ENCODE measurements around the gene PIK3R5. TPM values are rescaled to one million over a fixed set of nuclear protein-coding genes. Genes with fewer than 3 reads are reported as not detected.
"Not testable (repeated sequence)": the region's sequence is repeated elsewhere in the genome, so short reads cannot be mapped to it uniquely, and the experiment has no call there.

The PIK3R5 gene
- total and polyA plus RNA-seq, 8 donors, result 0.69 to 6.8 (median 1.7) TPM

DNA sequence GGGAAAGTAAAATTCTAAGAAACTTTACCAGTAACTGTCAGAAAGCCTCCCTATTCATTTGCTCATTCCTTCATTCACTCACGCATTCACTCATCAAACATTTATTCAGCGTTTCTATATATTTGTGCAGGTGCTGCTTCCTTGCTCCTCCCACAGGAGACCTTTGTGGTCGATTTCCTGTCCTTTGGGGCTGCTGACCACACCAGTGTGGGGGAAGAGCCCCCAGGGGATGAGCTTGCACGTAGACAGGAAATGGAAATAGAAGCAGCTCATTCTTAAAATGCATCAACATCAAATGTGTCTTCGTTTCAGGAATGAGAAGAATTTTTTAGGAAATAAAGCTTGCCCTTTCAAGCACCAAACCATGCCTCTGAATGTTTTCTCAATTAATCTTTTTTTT is 107.6 kb downstream of the PIK3R5 start:
- no peak for ATAC-seq
- Histone ChIP-seq H3K27ac (no peak overlapping the region), H3K4me1 (no peaks in the 10 kb centered on the region), H3K27me3 (peaks cover 0 to 2% (median 0%) of the 10 kb centered on the region in 4 donors), H3K9me3 (no peaks in the 10 kb centered on the region), H3K36me3 (no peaks in the 10 kb centered on the region), H3K4me3 (no peak overlapping the region)
- no peak for TF ChIP-seq CTCF (IDR thresholded peaks at IDR 0.05)
- intact Hi-C loops (cut with DNase I), result no loop called here
- WGBS, 2 donors, result 20 to 24% methylated on average over 5 of the region's 5 CpGs
- DNase-seq, result no peak
- FAIRE-seq, result no peak

DNA sequence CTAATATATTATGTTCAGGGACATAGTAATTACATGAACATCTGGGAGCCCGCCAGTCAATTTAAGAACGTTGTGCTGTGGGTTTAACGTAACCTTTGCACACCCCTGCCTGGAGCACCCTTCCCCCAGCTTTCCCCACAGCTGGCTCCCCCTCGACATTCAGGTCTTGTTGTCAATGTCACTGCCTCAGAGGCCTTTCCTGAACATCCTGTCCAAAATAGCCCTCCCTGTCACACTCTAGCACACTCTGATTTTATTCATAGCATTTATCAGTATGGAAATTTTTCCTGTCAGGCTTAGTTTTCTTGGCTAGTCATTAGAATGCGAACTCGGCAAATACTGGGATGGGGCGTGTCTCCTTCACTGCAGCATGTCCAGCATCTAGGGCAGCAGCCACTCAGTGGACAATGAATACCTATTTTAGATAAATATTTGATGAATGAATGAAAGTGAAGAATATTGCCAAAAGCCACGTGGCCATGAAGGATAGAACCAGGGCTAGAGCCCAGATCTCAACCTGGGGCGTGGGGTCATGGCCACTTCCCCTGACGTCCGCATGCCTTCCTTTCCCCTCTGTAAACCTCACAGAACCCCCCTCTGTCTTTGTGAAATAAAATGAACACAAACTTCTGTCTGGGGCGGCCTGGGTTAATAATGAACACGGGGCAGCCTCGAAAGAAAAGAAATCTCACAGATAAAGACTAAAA is 108.5 kb downstream of the PIK3R5 start:
- Histone ChIP-seq H3K27ac (no peak overlapping the region), H3K4me1 (no peaks in the 10 kb centered on the region), H3K27me3 (peaks cover 0 to 2% (median 0%) of the 10 kb centered on the region in 4 donors), H3K36me3 (no peaks in the 10 kb centered on the region), H3K9me3 (no peaks in the 10 kb centered on the region), H3K4me3 (no peak overlapping the region)
- intact Hi-C loops (cut with DNase I), result no loop called here
- DNase-seq, result no peak
- WGBS, 2 donors, result 13 to 14% methylated on average over 14 of the region's 14 CpGs
- no peak for FAIRE-seq
- TF ChIP-seq CTCF (IDR thresholded peaks at IDR 0.05), result no peak
- ATAC-seq, result peak in 1 of 4 donors; percentile 28

GRCh38 chr17:8856205-8856603 is 109.3 kb downstream of the PIK3R5 start:
- H3K4me1 ChIP-seq; H3K4me3 ChIP-seq; H3K27me3 ChIP-seq; H3K9me3 ChIP-seq; DNase-seq; intact Hi-C loops (cut with DNase I); H3K27ac ChIP-seq; H3K36me3 ChIP-seq; FAIRE-seq; ATAC-seq: not testable (repeated sequence)
- WGBS, 2 donors, result 72 to 81% methylated on average over 6 of the region's 6 CpGs

- no peaks in the 10 kb centered on the region for H3K36me3 ChIP-seq
- H3K9me3 ChIP-seq, result no peaks in the 10 kb centered on the region
- H3K27me3 ChIP-seq, result peaks cover 0 to 2% (median 0%) of the 10 kb centered on the region in 4 donors
- FAIRE-seq, result no peak
- H3K27ac ChIP-seq, result no peak overlapping the region
- 69 to 78% methylated on average over 17 of the region's 17 CpGs for WGBS, 2 donors
- no peak for TF ChIP-seq CTCF (IDR thresholded peaks at IDR 0.05)
- no peak overlapping the region for H3K4me3 ChIP-seq
- intact Hi-C loops (cut with DNase I), result no loop called here
- no peak for DNase-seq
- no peak for ATAC-seq
- no peaks in the 10 kb centered on the region for H3K4me1 ChIP-seq
Measured at GRCh38 chr17:8855477-8856204, 109.9 kb downstream of the PIK3R5 start.

DNA sequence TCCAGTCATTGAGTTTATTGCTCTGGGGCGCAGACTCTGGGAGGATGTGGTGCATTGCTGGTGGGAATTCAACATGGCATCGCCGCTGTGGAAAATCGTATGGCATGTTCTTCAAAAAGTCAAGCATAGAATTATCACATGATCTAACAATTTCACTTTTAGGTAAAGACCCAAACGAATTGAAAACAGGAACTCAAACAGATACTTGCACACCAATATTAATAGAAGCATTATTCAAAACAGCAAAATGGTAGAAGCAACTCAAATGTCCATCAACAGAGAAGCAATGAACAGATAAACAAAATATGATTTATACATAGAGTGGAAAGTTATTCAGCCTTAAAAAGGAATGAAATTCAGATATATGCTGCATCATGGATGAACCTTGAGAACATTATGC is 113.9 kb downstream of the PIK3R5 start:
- Histone ChIP-seq H3K4me1 (no peaks in the 10 kb centered on the region), H3K9me3 (no peaks in the 10 kb centered on the region), H3K27me3 (peaks cover 0 to 2% (median 0%) of the 10 kb centered on the region in 4 donors), H3K36me3 (no peaks in the 10 kb centered on the region), H3K4me3 (no peak overlapping the region), H3K27ac (no peak overlapping the region)
- intact Hi-C loops (cut with DNase I), result no loop called here
- no peak for FAIRE-seq
- 75 to 86% methylated on average over 5 of the region's 5 CpGs for whole genome bisulfite sequencing, 2 donors
- no peak for ATAC-seq
- no peak for TF ChIP-seq CTCF (IDR thresholded peaks at IDR 0.05)
- DNase-seq, result no peak

Data from pancreas (tissue), 10 donors.